RWPE1 (cell line): ENCODE results near the gene ALAS2.
A peak's percentile ranks its signal among the peaks of the same experiment; 100 is the strongest.
"Not testable (repeated sequence)": the region's sequence is repeated elsewhere in the genome, so short reads cannot be mapped to it uniquely, and the experiment has no call there.

Experiments
- CTCF ChIA-PET: fragments of 350-600 bp; sonication (Branson Sonifier 250); formaldehyde crosslinking; extraction: SDS; loops from one replicate; lab custom pipeline; 2021; lab: Yijun Ruan, JAX
- POLR2A ChIA-PET: fragments of 400-600 bp; formaldehyde crosslinking; extraction: SDS; loops from one replicate; lab custom pipeline; 2020; ENCODE audit warnings: antibody characterized with exemption; ENCODE audit not compliant: low non-redundant PET; lab: Yijun Ruan, JAX
- DNase-seq: peaks from one replicate; pipeline ENCODE4 v3.0.0; 2012; ENCODE audit warnings: low spot score
- H3K27ac ChIP-seq: fragments of 450-650 bp; 2 replicates; pipeline ENCODE4 v1.5.1; 2017
- CTCF ChIP-seq: fragments of 450-650 bp; conservative IDR thresholded peaks from 2 replicates; pipeline ENCODE4 v1.5.1; 2017; ENCODE audit warnings: low read depth, mild to moderate bottlenecking

Gene ALAS2

GRCh38 chrX:55030271-55031205 lies at the start of gene ALAS2:
TSS of gene ALAS2 (minus strand) at chrX:55030977. CDS start at chrX:55026000, 4,977 bp downstream.
- ChIA-PET CTCF (no interaction called here), POLR2A (no interaction called here)
- TF ChIP-seq CTCF: no peak
- no peak within 1 kb of the TSS for H3K27ac ChIP-seq
- DNase-seq: no peak

- ChIA-PET POLR2A (no interaction called here), CTCF (no interaction called here)
- no peak for DNase-seq
- TF ChIP-seq CTCF: no peak
- H3K27ac ChIP-seq: no peak within 1 kb of the TSS
Measured at GRCh38 chrX:55074851-55075467, 44.2 kb upstream of the ALAS2 start, which contains the start of gene PAGE2B. TSS of gene PAGE2B (plus strand) at chrX:55075030. CDS start at chrX:55076042, 1,012 bp downstream.

GRCh38 chrX:55072286-55072685 lies 41.5 kb upstream of the ALAS2 start:
- DNase-seq: no peak
- no peak for TF ChIP-seq CTCF
- ChIA-PET POLR2A (no interaction called here), CTCF (no interaction called here)
- H3K27ac ChIP-seq: no peak overlapping the region

GRCh38 chrX:55067180-55067579 lies 36.4 kb upstream of the ALAS2 start:
- H3K27ac ChIP-seq, DNase-seq, POLR2A ChIA-PET, CTCF ChIA-PET: not testable (repeated sequence)

- DNase-seq: peak; percentile 6
- ChIA-PET CTCF (interaction anchor here (0.7 kb wide), 2 partner anchors 809 to 1192 kb away, joined by 3 read pairs; no protein-coding TSS in a partner anchor), POLR2A (no interaction called here)
- no peak overlapping the region for H3K27ac ChIP-seq
- TF ChIP-seq CTCF: peak; percentile 67
Measured at GRCh38 chrX:55057675-55058249, 27.0 kb upstream of the ALAS2 start.

- no peak for TF ChIP-seq CTCF
- ChIA-PET POLR2A (no interaction called here), CTCF (interaction anchor here (0.7 kb wide), 2 partner anchors 809 to 1192 kb away, joined by 3 read pairs; no protein-coding TSS in a partner anchor)
- no peak for DNase-seq
- H3K27ac ChIP-seq: no peak overlapping the region
Measured at GRCh38 chrX:55056820-55057674, 26.3 kb upstream of the ALAS2 start.

GRCh38 chrX:55050599-55050998 lies 19.8 kb upstream of the ALAS2 start:
- POLR2A ChIA-PET, H3K27ac ChIP-seq, CTCF ChIA-PET, DNase-seq: not testable (repeated sequence)
